Caco-2 (cell line): Measurements from ENCODE around the gene GCC2. TPM values are rescaled to one million over a fixed set of nuclear protein-coding genes. Genes with fewer than 3 reads are reported as not detected.

ENCODE experiments used
- BruUV-seq: library from RNA; stranded (reverse); fragments of 400-500 nt; replicated peaks from 2 replicates; lab custom pipeline; 2021; lab: Mats Ljungman, UMichigan
- CTCF ChIA-PET: fragments of 300-600 bp; sonication (Branson Sonifier 250); formaldehyde crosslinking; loops from one replicate; lab custom pipeline; 2022; ENCODE audit warnings: antibody characterized with exemption; lab: Charles Lee
- POLR2A ChIA-PET: fragments of 300-600 bp; sonication (Branson Sonifier 250); formaldehyde crosslinking; loops from one replicate; lab custom pipeline; 2022; ENCODE audit warnings: antibody characterized with exemption; lab: Charles Lee
- DNase-seq, 2 experiments: peaks; one replicate each; pipeline versions ENCODE4 v3.0.0 to v3.0.0-alpha.2; 2020 to 2022
- H3K27me3 ChIP-seq: replicated peaks from 2 replicates; pipeline ENCODE4 v1.6.0; 2011; ENCODE audit warnings: low read length; ENCODE audit not compliant: control insufficient read depth, insufficient read depth
- H3K36me3 ChIP-seq: 2 replicates; pipeline ENCODE4 v1.5.1; 2011; ENCODE audit warnings: low read length; ENCODE audit not compliant: control insufficient read depth, insufficient read depth
- H3K4me1 ChIP-seq: fragments of 250-450 bp; sonication (Bioruptor Pico); 2 replicates; pipeline ENCODE4 v1.5.1; 2020; ENCODE audit warnings: mild to moderate bottlenecking
- H3K4me3 ChIP-seq: 2 replicates; pipeline ENCODE4 v1.5.1; 2011; ENCODE audit warnings: low read depth, mild to moderate bottlenecking, control low read depth, low read length
- H3K9me3 ChIP-seq: fragments of 250-450 bp; sonication (Bioruptor Pico); 2 replicates; pipeline ENCODE4 v1.5.1; 2020; ENCODE audit warnings: mild to moderate bottlenecking, moderate library complexity
- H3K27ac Mint-ChIP-seq: one replicate; pipeline ENCODE4 v1.8.0; 2022; ENCODE audit warnings: mixed read lengths; ENCODE audit not compliant: unreplicated experiment
- H3K27me3 Mint-ChIP-seq: one replicate; pipeline ENCODE4 v1.8.0; 2022; ENCODE audit warnings: mixed read lengths; ENCODE audit not compliant: insufficient read depth, unreplicated experiment
- H3K36me3 Mint-ChIP-seq: one replicate; pipeline ENCODE4 v1.8.0; 2022; ENCODE audit warnings: mild to moderate bottlenecking, mixed read lengths; ENCODE audit not compliant: insufficient read depth, unreplicated experiment
- H3K4me1 Mint-ChIP-seq: one replicate; pipeline ENCODE4 v1.8.0; 2022; ENCODE audit warnings: low read depth, mixed read lengths; ENCODE audit not compliant: unreplicated experiment
- H3K4me3 Mint-ChIP-seq: one replicate; pipeline ENCODE4 v1.8.0; 2022; ENCODE audit warnings: mild to moderate bottlenecking, moderate library complexity, mixed read lengths; ENCODE audit not compliant: unreplicated experiment
- H3K9me3 Mint-ChIP-seq: one replicate; pipeline ENCODE4 v1.8.0; 2022; ENCODE audit warnings: mixed read lengths; ENCODE audit not compliant: unreplicated experiment
- CTCF ChIP-seq, 2 experiments: fragments of 200-600 bp in 1 of 2; IDR thresholded peaks; 1 replicate in 1 of 2; 2 replicates in 1 of 2; pipeline versions ENCODE4 v1.5.1 to v1.8.0; 2011 to 2022; ENCODE audit warnings: antibody characterized with exemption in 1 of 2, control low read depth in 1 of 2, inconsistent platforms in 1 of 2, low read depth in 1 of 2, low read length in 1 of 2, mild to moderate bottlenecking in 1 of 2, moderate library complexity in 1 of 2; ENCODE audit not compliant: insufficient read depth in 1 of 2, severe bottlenecking in 1 of 2, unreplicated experiment in 1 of 2
- intact Hi-C: fragments of 100-400 bp; cut with micrococcal nuclease; formaldehyde crosslinking; loops from one replicate; pipeline ENCODE4 v1.10.0; 2022; ENCODE audit not compliant: unreplicated experiment
- total RNA-seq: library from RNA; stranded (reverse); gene quantifications from 2 replicates; pipeline ENCODE4 v1.2.3, GENCODE V29; 2022

GCC2 gene
- total RNA-seq, 1 experiment from 2014 or later = 46.2 TPM

DNA sequence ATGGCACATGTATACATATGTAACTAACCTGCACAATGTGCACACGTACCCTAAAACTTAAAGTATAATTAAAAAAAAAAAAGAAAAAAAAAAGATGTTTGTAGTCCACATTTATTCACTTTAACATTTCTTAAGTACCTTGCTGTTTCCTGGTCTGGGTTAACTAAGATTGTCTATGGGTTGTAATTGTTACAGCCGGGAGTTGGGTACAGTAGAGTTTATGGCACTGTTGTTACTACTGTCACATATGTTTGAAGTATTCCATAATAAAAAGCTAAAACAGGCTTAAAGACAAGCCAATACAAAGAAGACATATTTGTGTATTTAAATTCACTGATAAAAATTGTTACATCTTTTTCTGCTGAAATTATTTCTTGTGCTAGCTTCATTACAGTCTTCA is 36.2 kb downstream of the GCC2 start:
- no peaks in the 10 kb centered on the region for H3K9me3 Mint-ChIP-seq
- H3K4me3 Mint-ChIP-seq = no peak overlapping the region
- ChIA-PET CTCF (no interaction called here), POLR2A (no interaction called here)
- no peak overlapping the region for H3K4me3 ChIP-seq
- BruUV-seq = no TSS peak
- H3K36me3 ChIP-seq = no peaks in the 10 kb centered on the region; the same call in 1 of the 2 replicates
- peaks cover 15% of the 10 kb centered on the region for H3K36me3 Mint-ChIP-seq
- no peaks in the 10 kb centered on the region for H3K4me1 ChIP-seq
- no peaks in the 10 kb centered on the region for H3K27me3 ChIP-seq
- H3K27me3 Mint-ChIP-seq = no peaks in the 10 kb centered on the region
- no peak overlapping the region for H3K27ac Mint-ChIP-seq
- no peaks in the 10 kb centered on the region for H3K9me3 ChIP-seq
- TF ChIP-seq CTCF (IDR thresholded peaks at IDR 0.05; ENCODE audit: insufficient read depth in 1 of 2, low read depth in 1 of 2, low read length in 1 of 2, severe bottlenecking in 1 of 2, unreplicated experiment in 1 of 2) = no peak
- DNase-seq = no peak
- intact Hi-C loops = no loop called here
- H3K4me1 Mint-ChIP-seq = no peaks in the 10 kb centered on the region

DNA sequence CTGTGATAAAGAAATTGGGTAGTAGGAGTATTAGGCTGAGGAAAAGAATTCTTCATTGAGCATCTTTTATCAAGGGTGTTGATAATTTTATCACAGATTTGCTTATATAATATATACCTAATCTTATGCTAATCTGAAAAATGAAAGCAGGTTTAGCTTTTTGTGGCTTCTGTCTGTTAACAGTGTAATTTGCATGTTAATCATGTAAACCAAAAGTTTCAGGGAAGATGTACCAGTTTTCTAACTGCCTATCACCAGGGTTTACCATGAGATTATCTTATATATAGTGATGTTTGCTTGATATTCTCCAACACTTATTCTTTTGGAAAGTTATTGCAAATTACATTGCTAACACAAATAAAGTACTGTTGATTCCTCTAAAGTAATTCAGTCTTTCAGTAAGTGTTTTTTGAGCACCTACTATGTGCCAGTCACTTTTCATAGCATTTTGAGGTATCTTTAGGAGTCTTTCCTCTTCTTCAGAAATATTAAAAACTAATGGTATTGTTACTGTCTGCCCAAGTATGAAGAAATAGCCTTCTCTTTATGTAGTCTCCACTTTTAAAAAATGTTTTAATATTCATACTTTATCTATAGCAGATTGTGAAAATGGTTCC is 41.6 kb downstream of the GCC2 start:
- no peak for TF ChIP-seq CTCF (IDR thresholded peaks at IDR 0.05; ENCODE audit: insufficient read depth in 1 of 2, low read depth in 1 of 2, low read length in 1 of 2, severe bottlenecking in 1 of 2, unreplicated experiment in 1 of 2)
- POLR2A ChIA-PET = interaction anchor here (0.6 kb wide), 1 partner anchor 41 kb away, joined by 3 read pairs; no protein-coding TSS in a partner anchor

GRCh38 chr2:108491848-108492247 is 42.8 kb downstream of the GCC2 start:
- no peak overlapping the region for H3K4me3 ChIP-seq
- H3K4me1 Mint-ChIP-seq = peaks cover 17% of the 10 kb centered on the region
- H3K27me3 Mint-ChIP-seq = no peaks in the 10 kb centered on the region
- H3K4me3 Mint-ChIP-seq = no peak overlapping the region
- ChIA-PET CTCF (no interaction called here), POLR2A (no interaction called here)
- BruUV-seq = no TSS peak
- peaks cover 28% of the 10 kb centered on the region for H3K36me3 Mint-ChIP-seq
- no peaks in the 10 kb centered on the region for H3K27me3 ChIP-seq
- H3K27ac Mint-ChIP-seq = no peak overlapping the region
- H3K36me3 ChIP-seq = no peaks in the 10 kb centered on the region; the same call in none of the 2 replicates
- H3K9me3 ChIP-seq = no peaks in the 10 kb centered on the region
- intact Hi-C loops = loop anchor here (1.0 kb wide), 1 partner anchor 92 kb away; no protein-coding TSS in a partner anchor
- peaks cover 19% of the 10 kb centered on the region for H3K4me1 ChIP-seq
- no peaks in the 10 kb centered on the region for H3K9me3 Mint-ChIP-seq
- no peak for DNase-seq
- no peak for TF ChIP-seq CTCF (IDR thresholded peaks at IDR 0.05; ENCODE audit: insufficient read depth in 1 of 2, low read depth in 1 of 2, low read length in 1 of 2, severe bottlenecking in 1 of 2, unreplicated experiment in 1 of 2)

More for the DNA sequence above, 41.6 kb downstream of the GCC2 start:
- Mint-ChIP-seq H3K4me3 (no peak overlapping the region), H3K27ac (no peak overlapping the region), H3K27me3 (no peaks in the 10 kb centered on the region), H3K9me3 (no peaks in the 10 kb centered on the region), H3K4me1 (peaks cover 17% of the 10 kb centered on the region), H3K36me3 (peaks cover 28% of the 10 kb centered on the region)
- no TSS peak for BruUV-seq
- CTCF ChIA-PET = no interaction called here
- intact Hi-C loops = no loop called here
- H3K27me3 ChIP-seq = no peaks in the 10 kb centered on the region
- H3K36me3 ChIP-seq = no peaks in the 10 kb centered on the region; the same call in none of the 2 replicates
- peaks cover 19% of the 10 kb centered on the region for H3K4me1 ChIP-seq
- DNase-seq = no peak
- H3K9me3 ChIP-seq = no peaks in the 10 kb centered on the region
- no peak overlapping the region for H3K4me3 ChIP-seq
